ENCODE measurements around the gene DAZAP2. TPM values are rescaled to one million over a fixed set of nuclear protein-coding genes. Genes with fewer than 3 reads are reported as not detected.

Gene DAZAP2
- polyA plus RNA-seq, 2 of the 4 experiments (the other 2 are of a cell fraction): 304 to 375 TPM

- ATAC-seq (no peak), DNase-seq (ENCODE audit: low read depth in 1 of 2, low spot score in 1 of 2) (no peak), FAIRE-seq (no peak)
- POLR2A ChIA-PET: no interaction called here
- H3K4me1 ChIP-seq: no peaks in the 10 kb centered on the region
- H3K9me3 ChIP-seq: no peaks in the 10 kb centered on the region
- H3K4me2 ChIP-seq: no peak overlapping the region
- no peak for TF ChIP-seq NR3C1 (IDR thresholded peaks at IDR 0.05)
- TF ChIP-seq RCOR1 (IDR thresholded peaks at IDR 0.05; ENCODE audit: low read depth, low read length): no peak
- CTCF ChIA-PET: no interaction called here
- no peak overlapping the region for H3K4me3 ChIP-seq
- 89% methylated on average over 8 of the region's 10 CpGs for WGBS (ENCODE audit: missing lambda C conversion rate)
- H3K27ac ChIP-seq: no peak overlapping the region
These were observed 39.2 kb upstream of the DAZAP2 start for GRCh38 chr12:51199366-51199945.

- FAIRE-seq (no peak), ATAC-seq (no peak), DNase-seq (ENCODE audit: low read depth in 1 of 2, low spot score in 1 of 2) (no peak)
- Histone ChIP-seq H3K27ac (no peak overlapping the region), H3K4me1 (0 out of 3 replicates have a peak, but pooled peaks cover 3% of the 10 kb centered on the region), H3K9me3 (no peaks in the 10 kb centered on the region), H3K4me3 (no peak overlapping the region), H3K4me2 (no peak overlapping the region)
- ChIA-PET CTCF (no interaction called here), POLR2A (no interaction called here)
- TF ChIP-seq RFX5 (IDR thresholded peaks at IDR 0.05) (no peak), JUNB (IDR thresholded peaks at IDR 0.05) (no peak), ZSCAN20 (CRISPR knock-in tag; IDR thresholded peaks at IDR 0.05) (no peak), HOXB5 (CRISPR knock-in tag; IDR thresholded peaks at IDR 0.05) (no peak), CEBPB (IDR thresholded peaks at IDR 0.05) (no peak), RARB (CRISPR knock-in tag; IDR thresholded peaks at IDR 0.05) (no peak), HOXA7 (CRISPR knock-in tag; IDR thresholded peaks at IDR 0.05) (no peak), CBX2 (IDR thresholded peaks at IDR 0.05; ENCODE audit: borderline replicate concordance, low read depth) (no peak)
- 88% methylated on average over 7 of the region's 7 CpGs for WGBS (ENCODE audit: missing lambda C conversion rate)
These were observed 38.5 kb upstream of the DAZAP2 start for GRCh38 chr12:51200156-51200555.

DNA sequence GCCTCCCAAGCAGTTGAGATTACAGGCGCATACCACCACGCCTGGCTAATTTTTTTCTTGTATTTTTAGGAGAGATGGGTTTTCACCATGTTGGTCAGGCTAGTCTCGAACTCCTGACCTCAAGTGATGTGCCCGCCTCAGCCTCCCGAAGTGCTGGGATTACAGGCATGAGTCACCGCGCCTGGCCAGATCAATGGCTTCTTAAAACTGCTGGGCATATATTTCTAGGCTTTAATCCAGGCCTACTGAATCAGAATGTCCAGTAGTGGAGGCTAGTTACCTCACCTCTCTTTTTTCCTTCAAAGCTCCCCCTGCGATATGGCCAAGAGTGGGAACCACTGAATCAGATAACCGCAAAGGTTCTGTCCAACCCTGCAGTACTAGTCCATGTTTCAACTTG, 37.8 kb upstream of the DAZAP2 start:
- H3K9me3 ChIP-seq: no peaks in the 10 kb centered on the region
- H3K4me1 ChIP-seq: 0 out of 3 replicates have a peak, but pooled peaks cover 3% of the 10 kb centered on the region
- no peak overlapping the region for H3K27ac ChIP-seq
- TF ChIP-seq MYC (IDR thresholded peaks at IDR 0.05; ENCODE audit: borderline replicate concordance, low read length): no peak
- no peak for TF ChIP-seq ESRRA (IDR thresholded peaks at IDR 0.05; ENCODE audit: borderline replicate concordance, low read length)
- TF ChIP-seq RAD21 (conservative IDR thresholded peaks at IDR 0.05 in 1 of 2, IDR thresholded peaks at IDR 0.05 in 1 of 2): no peak
- no peak for TF ChIP-seq EHMT2 (IDR thresholded peaks at IDR 0.05; ENCODE audit: low read depth)
- no peak for TF ChIP-seq BCL3 (IDR thresholded peaks at IDR 0.05)
- TF ChIP-seq, protein P1, sequence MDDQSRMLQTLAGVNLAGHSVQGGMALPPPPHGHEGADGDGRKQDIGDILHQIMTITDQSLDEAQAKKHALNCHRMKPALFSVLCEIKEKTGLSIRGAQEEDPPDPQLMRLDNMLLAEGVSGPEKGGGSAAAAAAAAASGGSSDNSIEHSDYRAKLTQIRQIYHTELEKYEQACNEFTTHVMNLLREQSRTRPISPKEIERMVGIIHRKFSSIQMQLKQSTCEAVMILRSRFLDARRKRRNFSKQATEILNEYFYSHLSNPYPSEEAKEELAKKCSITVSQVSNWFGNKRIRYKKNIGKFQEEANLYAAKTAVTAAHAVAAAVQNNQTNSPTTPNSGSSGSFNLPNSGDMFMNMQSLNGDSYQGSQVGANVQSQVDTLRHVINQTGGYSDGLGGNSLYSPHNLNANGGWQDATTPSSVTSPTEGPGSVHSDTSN (IDR thresholded peaks at IDR 0.05): no peak
- no peak for TF ChIP-seq PHF8 (IDR thresholded peaks at IDR 0.05; ENCODE audit: borderline replicate concordance, low read depth)
- no peak for TF ChIP-seq RARB (CRISPR knock-in tag; IDR thresholded peaks at IDR 0.05)
- TF ChIP-seq KDM1A (IDR thresholded peaks at IDR 0.05; ENCODE audit: low read depth): no peak
- no peak for TF ChIP-seq HOXB13 (CRISPR knock-in tag; IDR thresholded peaks at IDR 0.05; ENCODE audit: low read depth)
- TF ChIP-seq EP300 (IDR thresholded peaks at IDR 0.05): no peak
- no peak for TF ChIP-seq SREBF2 (IDR thresholded peaks at IDR 0.05)
- TF ChIP-seq FOXS1 (CRISPR knock-in tag; IDR thresholded peaks at IDR 0.05): no peak
- no peak for TF ChIP-seq FOSB (CRISPR knock-in tag; IDR thresholded peaks at IDR 0.05)
- no peak for TF ChIP-seq TP53 (CRISPR knock-in tag; IDR thresholded peaks at IDR 0.05)
- TF ChIP-seq BHLHE40 (IDR thresholded peaks at IDR 0.05; ENCODE audit: low read depth, low read length): no peak
- TF ChIP-seq CHD2 (IDR thresholded peaks at IDR 0.05; ENCODE audit: low read length, partially characterized antibody): no peak
- TF ChIP-seq EHF (CRISPR knock-in tag; IDR thresholded peaks at IDR 0.05): no peak
- no peak for TF ChIP-seq NR3C1 (IDR thresholded peaks at IDR 0.05)
- no peak for TF ChIP-seq MAZ (IDR thresholded peaks at IDR 0.05; ENCODE audit: borderline replicate concordance, low read depth, low read length)
- no peak for FAIRE-seq
- DNase-seq (ENCODE audit: low read depth in 1 of 2, low spot score in 1 of 2): no peak
- no peak for ATAC-seq
- 83% methylated on average over 9 of the region's 9 CpGs for WGBS (ENCODE audit: missing lambda C conversion rate)
- ChIA-PET CTCF (no interaction called here), POLR2A (no interaction called here)
- H3K4me3 ChIP-seq: no peak overlapping the region
- no peak overlapping the region for H3K4me2 ChIP-seq
